HG03039 (cell line): ENCODE results near the gene SCARB1.

Source experiments
- ATAC-seq: cut with Tn5 transposase; IDR thresholded peaks from one replicate; pipeline ENCODE4 v1.9.1; 2021; ENCODE audit warnings: mild to moderate bottlenecking, moderate library complexity; ENCODE audit not compliant: unreplicated experiment

Gene SCARB1

DNA sequence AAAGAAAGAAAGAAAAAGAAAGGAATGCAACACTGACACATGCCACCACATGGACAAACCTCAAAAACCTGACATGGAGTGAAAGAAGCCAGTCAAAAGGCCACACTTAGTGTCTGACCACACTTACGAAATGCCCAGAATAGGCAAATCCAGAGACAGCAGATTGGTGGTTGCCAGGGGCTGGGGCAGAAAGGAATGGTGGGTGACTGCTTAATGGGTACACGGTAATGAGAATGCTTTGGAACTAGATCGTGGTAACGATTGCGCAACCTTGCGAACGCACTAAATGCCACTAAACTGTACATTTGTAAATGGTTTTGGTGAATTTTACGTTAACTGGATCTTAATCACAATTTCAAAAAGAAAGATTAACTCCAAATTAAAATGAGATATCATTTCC, 39.5 kb downstream of the SCARB1 start:
- ATAC-seq, result no peak

- ATAC-seq, result no peak
Measured at GRCh38 chr12:124823272-124823970, 40.2 kb downstream of the SCARB1 start.

- no peak for ATAC-seq
Measured at GRCh38 chr12:124822218-124822617, 41.4 kb downstream of the SCARB1 start.

DNA sequence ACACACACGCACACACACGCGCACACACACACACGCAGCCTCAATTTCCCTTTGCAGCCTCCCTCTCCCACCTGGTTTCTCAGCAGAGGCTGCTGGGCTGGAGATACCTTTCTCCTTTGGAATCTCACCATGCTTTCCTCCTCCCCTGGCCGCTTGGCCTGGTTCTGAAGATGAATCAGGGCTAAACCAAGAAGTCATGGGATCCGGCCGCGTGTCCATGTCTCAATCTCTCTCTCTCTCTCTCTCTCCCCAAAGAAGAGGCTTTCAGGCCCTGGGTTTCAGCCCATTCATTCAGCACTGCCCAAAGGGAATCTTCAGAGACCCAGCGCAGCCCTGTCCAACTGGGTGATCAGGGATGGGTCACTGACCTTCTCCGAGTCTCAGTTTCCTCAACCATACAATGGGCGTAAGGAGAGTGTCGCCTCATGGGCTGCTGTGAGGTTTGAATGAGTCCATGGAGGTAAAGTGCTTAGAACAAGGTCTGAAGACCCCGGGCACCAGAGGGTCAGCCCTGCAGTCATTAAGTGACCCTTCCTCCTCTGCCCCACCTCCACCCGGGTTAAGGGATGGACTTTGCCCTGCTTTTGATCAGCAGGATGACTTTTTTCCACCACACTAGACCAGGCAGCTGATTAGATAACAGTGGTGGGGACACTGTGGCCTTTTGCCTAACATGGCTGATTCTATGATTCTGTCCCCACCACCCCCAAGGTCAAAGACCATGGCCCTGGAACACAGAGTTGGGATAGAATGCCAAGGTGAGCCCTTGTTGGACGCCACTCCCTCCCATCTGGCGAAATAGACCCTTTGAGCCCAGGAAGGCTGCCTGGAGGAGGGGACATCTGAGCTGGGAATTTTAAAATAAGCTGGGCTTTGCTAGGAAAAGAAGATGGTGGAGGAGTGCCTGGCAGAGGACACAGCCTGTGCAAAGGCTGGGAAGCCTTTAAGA, 42.1 kb downstream of the SCARB1 start:
- ATAC-seq, result no peak

- ATAC-seq, result no peak
Measured at GRCh38 chr12:124820199-124820598, 43.5 kb downstream of the SCARB1 start.

DNA sequence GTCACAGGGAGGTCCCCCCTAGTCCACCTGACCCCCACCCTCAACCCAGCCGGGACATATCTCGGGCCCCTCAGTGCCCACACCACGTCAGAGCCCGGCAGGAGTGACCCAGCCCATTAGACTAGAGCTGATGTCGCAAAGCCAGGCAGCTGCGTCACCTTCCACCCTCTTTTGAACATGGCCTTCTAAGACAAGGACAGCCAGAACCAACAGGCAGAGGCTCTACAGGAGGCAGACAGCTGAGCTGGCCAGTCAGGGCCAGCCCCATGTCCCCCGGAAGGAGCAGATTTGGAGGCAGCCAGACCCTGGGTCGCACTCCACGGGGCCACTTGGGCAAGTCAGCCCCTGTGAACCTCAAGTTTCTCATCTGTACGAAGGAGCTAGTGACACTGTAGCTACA, 44.1 kb downstream of the SCARB1 start:
- ATAC-seq, result no peak

- ATAC-seq, result no peak
Measured at GRCh38 chr12:124819080-124819479, 44.6 kb downstream of the SCARB1 start.

DNA sequence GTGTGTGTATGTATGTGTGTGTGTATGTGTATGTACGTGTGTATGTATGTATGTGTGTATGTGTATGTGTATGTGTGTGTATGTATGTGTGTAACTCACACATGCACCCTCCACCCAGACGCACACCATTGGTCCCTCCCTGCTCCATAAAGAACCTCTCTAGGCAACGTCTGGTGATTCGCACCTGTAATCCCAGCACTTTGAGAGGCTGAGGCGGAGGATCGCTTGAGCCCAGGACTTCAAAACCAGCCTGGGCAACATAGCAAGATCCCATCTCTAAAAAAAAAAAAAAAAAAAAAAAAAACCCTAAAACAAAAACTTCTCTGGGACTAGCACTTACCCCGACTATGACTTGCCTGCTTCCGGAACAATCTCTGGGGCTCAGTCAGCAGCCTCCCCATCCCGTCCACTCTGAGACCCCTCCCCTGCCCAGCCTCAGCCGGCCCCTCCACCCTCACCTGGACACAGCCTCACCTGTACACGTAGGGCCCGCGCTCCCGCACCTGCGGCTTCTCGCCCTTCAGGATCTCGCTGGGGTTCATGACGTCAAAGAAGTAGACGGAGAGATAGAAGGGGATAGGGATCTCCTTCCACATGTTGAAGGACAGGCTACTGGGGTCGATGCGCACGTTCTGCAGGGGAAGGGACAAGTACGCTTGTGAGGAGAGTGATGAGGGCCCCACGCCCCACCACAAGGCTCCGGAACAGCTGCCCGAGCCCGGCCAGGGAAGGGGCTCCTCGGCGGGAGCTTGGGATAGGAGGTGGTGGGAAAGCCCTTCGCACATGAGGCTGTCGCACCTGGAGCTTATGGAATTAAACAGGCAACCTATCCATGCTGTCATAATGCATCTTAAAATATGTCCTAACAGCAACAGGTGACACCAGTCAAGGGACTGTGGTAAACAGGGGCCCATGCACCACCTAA, 46.3 kb downstream of the SCARB1 start:
- no peak for ATAC-seq

DNA sequence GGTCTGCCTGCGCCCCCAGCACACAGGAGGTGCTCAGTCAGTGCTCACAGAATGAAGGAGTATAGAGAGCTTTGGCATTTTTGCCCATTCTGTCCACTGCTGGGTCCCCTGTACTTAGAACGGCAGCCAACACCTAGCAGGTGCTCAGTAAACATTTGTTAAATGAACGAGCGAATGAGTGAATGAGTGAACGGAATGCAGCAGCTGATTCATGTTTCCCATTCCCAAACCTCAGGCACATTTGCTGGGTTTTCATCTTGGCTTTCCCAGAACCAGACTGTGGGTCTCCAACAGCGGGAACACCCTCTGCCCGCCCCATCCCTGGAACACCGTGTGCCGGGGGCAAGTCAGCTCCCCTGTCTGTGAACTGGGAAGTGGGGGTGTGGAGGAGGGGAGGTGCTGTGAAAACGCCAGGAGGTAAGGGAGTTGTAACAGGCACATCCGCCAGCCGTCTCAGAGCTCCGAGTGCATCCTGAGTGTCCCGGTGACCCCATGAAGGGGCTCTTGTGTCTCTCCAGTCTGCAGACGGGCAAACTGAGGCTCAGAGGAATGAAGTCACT, 47.3 kb downstream of the SCARB1 start:
- ATAC-seq, result no peak

- no peak for ATAC-seq
Measured at GRCh38 chr12:124814741-124815613, 48.7 kb downstream of the SCARB1 start.

DNA sequence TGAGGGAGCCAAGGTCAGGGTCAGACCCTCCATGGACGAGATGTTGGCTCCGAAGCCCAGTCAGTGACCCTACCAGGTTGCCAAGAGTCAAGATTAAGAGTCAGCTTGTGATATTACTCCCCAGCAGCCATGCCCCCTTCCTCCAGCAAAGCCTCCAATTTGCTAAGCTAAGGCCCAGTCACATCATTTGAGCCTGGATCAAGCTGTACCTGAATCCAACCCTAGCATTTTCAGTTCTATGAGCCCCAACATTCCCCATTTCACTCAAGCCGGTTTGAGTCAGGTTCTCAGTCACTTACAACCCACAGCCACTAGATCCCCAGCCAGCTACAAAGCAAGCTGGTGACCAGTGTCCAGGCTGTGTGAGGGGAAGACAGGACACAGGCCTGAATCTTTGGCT, 49.9 kb downstream of the SCARB1 start:
- no peak for ATAC-seq

- ATAC-seq, result no peak
Measured at GRCh38 chr12:124812979-124813378, 50.7 kb downstream of the SCARB1 start.

DNA sequence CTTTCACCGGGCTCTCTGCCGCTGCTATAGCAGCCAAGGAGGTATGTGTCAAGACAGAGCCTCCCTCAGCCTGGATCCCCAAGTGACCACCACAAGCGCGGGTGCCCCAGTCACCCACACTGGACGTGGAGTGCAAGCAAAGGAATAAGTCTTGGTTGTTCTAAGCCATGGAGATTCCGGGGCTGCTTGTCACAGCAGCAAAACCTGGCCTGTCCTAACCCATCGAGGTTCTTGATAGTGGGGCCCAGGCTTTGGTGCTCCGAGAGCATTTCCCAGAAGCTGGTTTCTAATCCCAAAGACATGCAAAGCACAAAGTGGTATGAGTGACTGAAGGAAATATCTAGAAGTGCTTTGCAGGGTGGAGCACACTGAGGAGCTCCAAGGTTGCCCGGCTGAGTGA, 51.3 kb downstream of the SCARB1 start:
- no peak for ATAC-seq

DNA sequence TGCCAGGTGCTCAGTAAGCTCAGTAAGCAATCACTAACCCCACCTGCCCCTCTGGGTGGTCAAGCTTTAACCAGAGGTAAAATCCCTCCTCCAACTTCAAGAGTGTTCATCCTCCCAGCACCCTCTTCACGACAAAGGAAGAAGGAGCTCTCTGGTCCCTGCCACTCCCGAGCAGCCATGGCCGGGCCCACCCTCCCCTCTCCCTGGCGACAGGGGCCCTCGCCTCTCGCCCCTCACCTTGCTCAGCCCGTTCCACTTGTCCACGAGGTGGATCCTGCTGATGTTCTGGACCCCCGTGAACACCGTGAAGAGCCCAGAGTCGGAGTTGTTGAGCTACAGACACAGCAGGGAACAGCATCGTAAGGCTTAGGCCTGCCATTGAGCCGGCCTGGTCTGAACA, 52.0 kb downstream of the SCARB1 start:
- no peak for ATAC-seq

DNA sequence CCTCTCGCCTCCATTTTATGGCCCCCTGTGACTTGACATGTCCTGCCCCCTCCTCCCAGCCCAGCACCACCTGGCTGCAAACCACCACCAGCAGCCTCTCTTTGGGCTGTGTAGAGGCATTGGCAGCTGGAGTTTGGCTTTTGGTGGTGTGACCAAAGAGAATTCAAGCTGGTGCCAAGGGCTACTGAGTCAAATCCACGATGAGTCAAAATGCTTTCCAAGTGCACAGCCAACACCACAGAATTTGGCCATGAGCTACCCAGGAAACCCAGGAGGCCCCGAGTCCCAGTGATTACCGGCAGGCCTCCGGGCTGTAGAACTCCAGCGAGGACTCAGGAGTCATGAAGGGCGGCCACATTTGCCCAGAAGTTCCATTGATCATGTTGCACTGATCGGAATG, 53.8 kb downstream of the SCARB1 start:
- ATAC-seq, result no peak

DNA sequence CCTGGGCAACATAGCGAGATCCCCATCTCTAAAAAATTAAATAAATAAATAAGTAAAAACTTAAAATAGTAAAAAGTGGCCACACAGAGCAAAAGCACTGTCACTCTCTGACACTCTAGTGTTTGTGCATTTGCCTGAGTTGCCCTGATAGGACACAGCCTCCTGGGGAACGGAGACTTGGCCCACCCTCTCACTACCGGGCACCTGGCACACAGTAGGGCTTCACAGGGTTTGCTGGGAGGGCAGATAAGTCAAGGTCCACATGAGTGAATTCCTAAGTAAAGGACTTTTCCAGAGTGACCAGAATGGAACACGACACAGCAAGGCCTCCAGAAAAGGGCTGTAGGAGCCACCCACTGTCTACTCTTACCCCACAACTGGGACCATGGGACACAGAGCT, 54.3 kb downstream of the SCARB1 start:
- no peak for ATAC-seq

DNA sequence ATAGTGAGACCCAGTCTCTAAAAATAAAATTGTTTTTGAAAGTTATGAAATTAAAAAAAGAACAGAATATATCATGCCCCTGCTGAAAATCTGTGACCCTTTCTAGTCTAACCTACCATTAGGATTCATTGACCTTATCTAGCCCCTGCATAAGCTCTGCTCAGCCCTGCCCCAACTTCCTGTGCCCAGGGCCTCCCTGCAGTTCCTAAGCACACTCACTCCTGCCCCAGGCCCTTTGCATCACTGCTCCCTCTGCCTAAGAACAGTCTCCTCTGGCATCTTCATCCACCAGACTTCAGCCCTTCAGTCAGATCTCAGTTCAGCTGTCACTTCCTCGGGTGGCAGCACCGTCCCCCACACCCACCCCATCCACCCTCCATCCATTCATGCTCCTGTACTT, 55.4 kb downstream of the SCARB1 start:
- no peak for ATAC-seq

DNA sequence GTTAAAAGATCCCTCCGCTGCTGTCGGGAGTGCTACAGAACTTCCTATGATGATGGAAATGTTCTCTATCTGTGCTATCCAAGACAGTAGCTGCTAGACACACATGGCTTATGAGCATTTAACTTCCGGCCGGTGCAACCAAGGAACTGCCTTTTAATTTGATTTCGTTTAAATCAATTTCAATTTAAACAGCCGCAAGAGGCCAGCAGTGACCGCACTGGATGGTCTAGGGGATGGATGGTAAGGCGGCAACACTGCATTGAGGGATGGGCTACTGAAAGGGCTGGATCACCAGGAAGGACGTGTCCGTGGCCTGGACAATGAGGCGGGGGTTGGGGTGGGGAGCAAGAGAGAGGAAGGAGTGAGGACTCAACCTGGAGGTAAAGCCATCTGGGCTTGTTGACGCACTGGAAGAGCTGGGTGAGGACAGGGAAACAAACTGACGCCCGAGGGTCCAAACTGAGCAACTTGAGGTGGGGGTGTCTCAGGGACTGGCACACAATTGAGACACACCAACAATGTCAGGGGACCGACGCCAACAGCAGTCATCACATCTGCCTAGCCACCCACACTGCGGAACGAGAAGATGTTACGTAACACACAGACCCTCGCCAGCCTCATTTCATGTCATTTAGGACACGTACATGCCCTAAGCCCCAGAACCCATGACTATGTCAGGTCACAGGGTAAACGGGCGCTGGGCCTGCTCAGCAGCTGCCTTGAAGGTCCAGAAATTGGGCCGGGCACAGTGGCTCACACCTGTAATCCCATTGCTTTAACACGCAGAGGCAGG, 57.6 kb downstream of the SCARB1 start:
- ATAC-seq, result no peak

GRCh38 chr12:124805050-124805449, 58.6 kb downstream of the SCARB1 start:
- no peak for ATAC-seq
